Gastrocnemius medialis (tissue), 4 donors: ENCODE results near the gene ATP10A.
A peak's percentile ranks its signal among the peaks of the same experiment; 100 is the strongest.

Experiments
- CTCF ChIP-seq, 5 experiments: fragments of 450-650 bp in 3 of 5; fragments of 200-600 bp in 2 of 5; sonication (generic) in 2 of 5; IDR thresholded peaks in 4 of 5; conservative IDR thresholded peaks in 1 of 5; 1 replicate in 4 of 5; 2 replicates in 1 of 5; pipeline ENCODE4 v1.5.1; 2016 to 2019; ENCODE audit warnings: antibody characterized with exemption in 5 of 5, mild to moderate bottlenecking in 3 of 5, moderate library complexity in 3 of 5
- POLR2A ChIP-seq, 2 donors: fragments of 450-650 bp; IDR thresholded peaks; one replicate each; pipeline ENCODE4 v1.6.1; 2017; ENCODE audit warnings: antibody characterized with exemption in 2 of 2, mild to moderate bottlenecking in 2 of 2, moderate library complexity in 2 of 2

- TF ChIP-seq CTCF (IDR thresholded peaks at IDR 0.05 in 4 of 5, conservative IDR thresholded peaks at IDR 0.05 in 1 of 5) (peak; percentile 39 to 75 (median 61)), POLR2A (IDR thresholded peaks at IDR 0.05) (no peak)
Measured at GRCh38 chr15:25710184-25710583, 152.9 kb downstream of the ATP10A start.
